Ovary (tissue), 3 donors: ENCODE data around the gene NAGPA.
"Not testable (repeated sequence)": the region's sequence is repeated elsewhere in the genome, so short reads cannot be mapped to it uniquely, and the experiment has no call there.

Experiments
- EP300 ChIP-seq: sonication (generic); formaldehyde crosslinking; IDR thresholded peaks from one replicate; pipeline ENCODE4 v1.6.1; 2017; ENCODE audit warnings: antibody characterized with exemption
- POLR2A ChIP-seq: fragments of 450-650 bp; IDR thresholded peaks from one replicate; pipeline ENCODE4 v1.6.1; 2017; ENCODE audit warnings: antibody characterized with exemption, mild to moderate bottlenecking, moderate library complexity
- TF ChIP-seq, protein P1 (sequence below), 3 donors: fragments of 450-650 bp in 2 of 3; fragments of 200-600 bp in 1 of 3; IDR thresholded peaks; one replicate each; pipeline versions ENCODE4 v1.5.1 to v1.8.0; 2016 to 2022; ENCODE audit warnings: antibody characterized with exemption in 3 of 3, mild to moderate bottlenecking in 1 of 3
- donor health status: DM: no; HTN: no; CAD: no.

DNA sequence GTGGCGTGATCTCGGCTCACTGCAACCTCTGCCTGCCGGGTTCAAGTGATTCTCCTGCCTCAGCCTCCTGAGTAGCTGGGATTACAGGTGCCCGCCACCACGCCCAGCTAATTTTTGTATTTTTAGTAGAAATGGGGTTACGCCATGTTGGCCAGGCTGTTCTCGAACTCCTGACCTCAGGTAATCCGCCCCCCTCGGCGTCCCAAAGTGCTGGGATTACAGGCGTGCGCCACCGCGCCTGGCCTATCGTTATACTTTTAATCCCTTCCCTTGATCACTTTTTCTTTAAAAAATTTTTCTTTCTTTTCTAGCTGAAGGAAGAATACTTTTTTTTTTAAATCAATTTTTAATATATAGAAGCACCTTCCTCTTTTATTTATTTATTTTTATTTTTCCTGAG lies 40.0 kb upstream of the NAGPA start:
- TF ChIP-seq, protein P1, sequence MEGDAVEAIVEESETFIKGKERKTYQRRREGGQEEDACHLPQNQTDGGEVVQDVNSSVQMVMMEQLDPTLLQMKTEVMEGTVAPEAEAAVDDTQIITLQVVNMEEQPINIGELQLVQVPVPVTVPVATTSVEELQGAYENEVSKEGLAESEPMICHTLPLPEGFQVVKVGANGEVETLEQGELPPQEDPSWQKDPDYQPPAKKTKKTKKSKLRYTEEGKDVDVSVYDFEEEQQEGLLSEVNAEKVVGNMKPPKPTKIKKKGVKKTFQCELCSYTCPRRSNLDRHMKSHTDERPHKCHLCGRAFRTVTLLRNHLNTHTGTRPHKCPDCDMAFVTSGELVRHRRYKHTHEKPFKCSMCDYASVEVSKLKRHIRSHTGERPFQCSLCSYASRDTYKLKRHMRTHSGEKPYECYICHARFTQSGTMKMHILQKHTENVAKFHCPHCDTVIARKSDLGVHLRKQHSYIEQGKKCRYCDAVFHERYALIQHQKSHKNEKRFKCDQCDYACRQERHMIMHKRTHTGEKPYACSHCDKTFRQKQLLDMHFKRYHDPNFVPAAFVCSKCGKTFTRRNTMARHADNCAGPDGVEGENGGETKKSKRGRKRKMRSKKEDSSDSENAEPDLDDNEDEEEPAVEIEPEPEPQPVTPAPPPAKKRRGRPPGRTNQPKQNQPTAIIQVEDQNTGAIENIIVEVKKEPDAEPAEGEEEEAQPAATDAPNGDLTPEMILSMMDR (IDR thresholded peaks at IDR 0.05) = not testable (repeated sequence)
- TF ChIP-seq POLR2A, EP300: not testable (repeated sequence)
